MG63 (cell line): Measurements from ENCODE around the gene PLEKHB2. TPM values are rescaled to one million over a fixed set of nuclear protein-coding genes. Genes with fewer than 3 reads are reported as not detected.
A peak's percentile ranks its signal among the peaks of the same experiment; 100 is the strongest.
"Not testable (repeated sequence)": the region's sequence is repeated elsewhere in the genome, so short reads cannot be mapped to it uniquely, and the experiment has no call there.

ENCODE experiments used
- DNase-seq: peaks from one replicate; pipeline ENCODE4 v3.0.0-alpha.2; 2020
- H3K27me3 ChIP-seq: fragments of 250-450 bp; sonication (Bioruptor Pico); 2 replicates; pipeline ENCODE4 v1.5.1; 2020; ENCODE audit warnings: mild to moderate bottlenecking, moderate library complexity
- H3K36me3 ChIP-seq: fragments of 250-450 bp; sonication (Bioruptor Pico); 2 replicates; pipeline ENCODE4 v1.5.1; 2020; ENCODE audit warnings: mild to moderate bottlenecking, moderate library complexity
- H3K4me3 ChIP-seq: fragments of 250-450 bp; sonication (Bioruptor Pico); 2 replicates; pipeline ENCODE4 v1.5.1; 2020; ENCODE audit warnings: mild to moderate bottlenecking, moderate library complexity
- H3K9me3 ChIP-seq: fragments of 250-450 bp; sonication (Bioruptor Pico); 2 replicates; pipeline ENCODE4 v1.5.1; 2020; ENCODE audit warnings: mild to moderate bottlenecking, moderate library complexity
- total RNA-seq: library from RNA; depleted of rRNA; stranded (reverse); fragments of >200 nt; shearing (Covaris generic); gene quantifications from 2 replicates; pipeline ENCODE4 v1.2.3, GENCODE V29; 2014; ENCODE audit warnings: low replicate concordance; rRNA removed

PLEKHB2 gene
- total RNA-seq, 1 experiment from 2014 or later, result 91.0 TPM

GRCh38 chr2:131154647-131155046 is 49.5 kb downstream of the PLEKHB2 start:
- Histone ChIP-seq H3K9me3 (no peaks in the 10 kb centered on the region), H3K27me3 (no peaks in the 10 kb centered on the region), H3K36me3 (peaks cover 3% of the 10 kb centered on the region; the same call in 1 of the 2 replicates), H3K4me3 (no peak overlapping the region)
- no peak for DNase-seq

- Histone ChIP-seq H3K36me3 (no peaks in the 10 kb centered on the region), H3K9me3 (no peaks in the 10 kb centered on the region), H3K4me3 (no peak overlapping the region), H3K27me3 (no peaks in the 10 kb centered on the region)
- DNase-seq, result no peak
These were observed 50.2 kb downstream of the PLEKHB2 start for GRCh38 chr2:131155208-131155855.

- no peaks in the 10 kb centered on the region for H3K27me3 ChIP-seq
- H3K4me3 ChIP-seq, result no peak overlapping the region
- no peaks in the 10 kb centered on the region for H3K9me3 ChIP-seq
- no peak for DNase-seq
- no peaks in the 10 kb centered on the region for H3K36me3 ChIP-seq
These were observed 51.5 kb downstream of the PLEKHB2 start for GRCh38 chr2:131156452-131157149.

- not testable (repeated sequence) for H3K36me3 ChIP-seq, H3K27me3 ChIP-seq, H3K9me3 ChIP-seq, H3K4me3 ChIP-seq, DNase-seq
These were observed 60.4 kb downstream of the PLEKHB2 start for GRCh38 chr2:131165562-131165961.

GRCh38 chr2:131168538-131168937 is 63.4 kb downstream of the PLEKHB2 start:
- Histone ChIP-seq H3K4me3 (no peak overlapping the region), H3K27me3 (no peaks in the 10 kb centered on the region), H3K36me3 (no peaks in the 10 kb centered on the region), H3K9me3 (no peaks in the 10 kb centered on the region)
- DNase-seq, result no peak

GRCh38 chr2:131178050-131178449 is 72.9 kb downstream of the PLEKHB2 start:
- not testable (repeated sequence) for DNase-seq, H3K27me3 ChIP-seq

GRCh38 chr2:131178721-131179418 is 73.7 kb downstream of the PLEKHB2 start:
- peak; percentile 87 for DNase-seq

More at GRCh38 chr2:131178050-131178449, 72.9 kb downstream of the PLEKHB2 start:
- not testable (repeated sequence) for H3K36me3 ChIP-seq, H3K9me3 ChIP-seq, H3K4me3 ChIP-seq

GRCh38 chr2:131181451-131181850 is 76.3 kb downstream of the PLEKHB2 start:
- H3K36me3 ChIP-seq, H3K27me3 ChIP-seq, H3K9me3 ChIP-seq, H3K4me3 ChIP-seq: not testable (repeated sequence)
- DNase-seq, result peak; percentile 80

More at GRCh38 chr2:131178721-131179418, 73.7 kb downstream of the PLEKHB2 start:
- not testable (repeated sequence) for H3K36me3 ChIP-seq, H3K27me3 ChIP-seq, H3K9me3 ChIP-seq, H3K4me3 ChIP-seq

GRCh38 chr2:131193421-131193820 is 88.3 kb downstream of the PLEKHB2 start:
- not testable (repeated sequence) for H3K4me3 ChIP-seq, H3K27me3 ChIP-seq, DNase-seq, H3K36me3 ChIP-seq, H3K9me3 ChIP-seq

- H3K9me3 ChIP-seq, H3K27me3 ChIP-seq, DNase-seq, H3K36me3 ChIP-seq, H3K4me3 ChIP-seq: not testable (repeated sequence)
These were observed 91.0 kb downstream of the PLEKHB2 start for GRCh38 chr2:131196186-131196585.

Other genes starting within 250 kb of the PLEKHB2 start
- 115 and 171 TPM in 2 replicates for gene FAM168B, start 11.9 kb upstream of the PLEKHB2 start, total RNA-seq
- 0.33 TPM in 1 of 2 replicates, not detected in the other for gene POTEE, start 104.2 kb downstream of the PLEKHB2 start, total RNA-seq